Mesenteric fat pad (tissue), 1 donor: Measurements from ENCODE around the gene CUX1. TPM values are rescaled to one million over a fixed set of nuclear protein-coding genes. Genes with fewer than 3 reads are reported as not detected.
"Not testable (repeated sequence)": the region's sequence is repeated elsewhere in the genome, so short reads cannot be mapped to it uniquely, and the experiment has no call there.

Source experiments
- DNase-seq: peaks from one replicate; pipeline ENCODE4 v3.0.0-alpha.2; 2020; ENCODE audit warnings: low spot score
- total RNA-seq: library from RNA; stranded (reverse); fragmentation: NEBNext Ultra II Directional; extraction: Animal tissue kit (Norgen Biotek cat#: 25700); gene quantifications from one replicate; pipeline ENCODE4 v1.2.1, GENCODE V29; 2021
- donor health status: DM: yes; HTN: yes; CAD: no.

Gene CUX1
- total RNA-seq, 1 donor from 2014 or later = 115 TPM

DNA sequence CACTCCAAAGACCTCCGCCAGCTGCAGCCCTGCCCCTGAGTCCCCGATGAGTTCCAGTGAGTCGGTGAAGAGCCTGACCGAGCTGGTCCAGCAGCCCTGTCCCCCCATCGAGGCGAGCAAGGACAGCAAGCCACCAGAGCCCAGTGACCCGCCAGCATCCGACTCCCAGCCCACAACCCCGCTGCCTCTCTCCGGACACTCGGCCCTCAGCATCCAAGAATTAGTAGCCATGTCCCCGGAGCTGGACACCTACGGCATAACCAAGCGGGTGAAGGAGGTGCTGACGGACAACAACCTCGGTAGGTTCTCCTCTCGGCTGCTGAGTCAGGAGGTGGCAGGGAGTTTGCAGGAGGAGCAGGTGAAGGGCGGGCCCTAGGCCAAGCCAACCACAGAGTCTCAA, 409.9 kb downstream of the CUX1 start:
- DNase-seq = no peak

DNA sequence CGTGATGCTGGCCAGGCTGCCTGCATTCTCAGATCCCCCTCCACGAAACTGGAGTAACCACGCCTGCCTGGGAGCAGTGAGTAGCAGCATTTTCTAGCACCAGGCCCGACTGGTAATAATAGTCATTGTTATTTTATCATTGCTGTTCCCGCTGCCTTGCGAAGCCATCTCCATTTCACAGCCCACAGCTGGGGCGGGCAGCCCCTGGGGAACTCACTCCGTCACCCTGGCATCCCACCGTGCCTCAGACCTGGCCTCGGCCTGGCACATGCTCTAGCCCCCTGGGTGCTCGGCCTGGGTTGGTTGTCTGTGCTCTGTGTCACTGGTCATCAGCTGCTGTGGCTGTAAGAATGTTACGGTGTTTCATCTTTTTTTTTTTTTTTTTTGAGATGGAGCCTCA, 411.5 kb downstream of the CUX1 start:
- no peak for DNase-seq

DNA sequence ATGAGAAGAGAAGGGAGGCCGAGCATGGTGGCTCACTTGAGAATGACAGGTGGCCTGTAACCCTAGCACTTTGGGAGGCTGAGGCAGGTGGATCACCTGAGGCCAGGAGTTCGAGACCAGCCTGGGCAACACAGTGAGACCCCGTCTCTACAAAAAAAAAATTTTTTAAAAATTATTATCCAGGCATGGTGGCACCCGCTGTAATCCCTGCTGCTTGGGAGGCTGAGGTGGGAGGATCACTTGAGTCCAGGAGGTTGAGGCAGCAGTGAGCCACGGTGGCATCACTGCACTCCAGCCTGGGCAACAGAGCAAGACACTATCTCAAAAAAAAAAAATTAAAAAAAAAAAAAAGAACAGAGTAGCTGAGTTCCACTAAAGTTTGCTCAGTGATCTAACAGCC, 412.7 kb downstream of the CUX1 start:
- not testable (repeated sequence) for DNase-seq

DNA sequence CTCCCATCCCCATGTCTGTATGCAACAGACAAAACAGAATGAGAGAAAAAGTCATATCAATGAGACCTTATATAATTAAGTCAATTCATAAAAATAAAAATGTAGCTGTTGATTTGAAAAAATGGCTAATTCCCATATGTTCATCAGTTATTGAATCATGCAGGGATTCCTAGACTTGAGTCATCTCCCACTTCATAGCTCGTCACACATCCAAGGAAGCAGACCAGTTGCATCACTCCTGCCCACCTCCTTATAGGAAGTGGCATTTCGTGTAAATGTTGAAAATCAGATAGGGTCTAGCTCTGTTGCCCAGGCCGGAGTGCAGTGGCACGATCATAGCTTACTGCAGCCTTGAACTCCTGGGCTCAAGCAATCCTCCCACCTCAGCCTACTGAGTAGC, 413.2 kb downstream of the CUX1 start:
- no peak for DNase-seq

DNA sequence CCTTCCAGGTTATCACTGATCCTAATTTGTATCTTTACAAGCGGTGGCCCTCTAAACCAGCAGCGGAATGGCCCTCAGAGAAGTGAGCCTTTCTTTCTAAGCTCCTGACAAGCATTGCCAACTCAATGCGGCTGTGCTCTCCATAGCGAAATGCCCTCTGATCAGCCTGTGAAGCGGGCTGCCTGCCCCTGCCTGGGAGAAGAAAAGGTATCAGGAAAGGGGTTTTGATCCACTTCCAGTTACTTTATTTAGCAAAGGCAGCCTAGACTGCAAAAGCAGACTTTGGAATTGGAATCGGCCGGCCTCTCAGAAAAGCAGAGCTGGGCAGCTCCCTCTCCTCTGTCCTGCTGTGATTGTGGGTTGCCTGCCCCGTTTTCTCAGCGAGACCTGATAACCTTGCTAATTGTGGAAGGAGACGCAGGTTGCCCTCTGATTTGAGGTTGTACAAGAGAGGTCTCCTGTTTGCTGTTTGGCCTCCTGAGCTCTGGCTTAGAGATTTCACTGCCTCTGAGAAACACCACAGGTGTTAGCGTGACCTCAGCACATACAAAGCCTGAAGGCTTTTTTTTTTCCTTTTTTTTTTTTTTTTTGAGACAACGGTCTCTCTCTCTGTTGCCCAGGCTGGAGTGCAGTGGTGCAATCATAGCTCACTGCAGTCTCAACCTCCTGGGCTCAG, 415.3 kb downstream of the CUX1 start:
- no peak for DNase-seq

DNA sequence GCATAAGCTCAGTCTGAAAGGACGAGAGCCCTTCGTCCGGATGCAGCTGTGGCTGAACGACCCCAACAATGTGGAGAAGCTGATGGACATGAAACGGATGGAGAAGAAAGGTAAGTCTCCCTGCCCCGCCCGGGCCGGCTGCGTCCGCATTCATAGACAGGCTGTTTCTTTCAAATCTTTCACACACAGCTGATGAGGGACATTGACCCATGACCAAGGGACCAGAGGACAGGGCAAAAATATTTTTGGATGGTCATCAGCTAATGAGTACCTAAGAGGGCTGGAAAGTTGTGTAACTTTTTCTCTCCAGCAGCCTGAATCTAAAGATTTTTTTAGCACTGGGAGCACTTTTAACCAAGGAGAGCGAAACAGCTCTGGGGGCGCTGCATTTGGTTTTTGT, 416.7 kb downstream of the CUX1 start:
- no peak for DNase-seq

DNA sequence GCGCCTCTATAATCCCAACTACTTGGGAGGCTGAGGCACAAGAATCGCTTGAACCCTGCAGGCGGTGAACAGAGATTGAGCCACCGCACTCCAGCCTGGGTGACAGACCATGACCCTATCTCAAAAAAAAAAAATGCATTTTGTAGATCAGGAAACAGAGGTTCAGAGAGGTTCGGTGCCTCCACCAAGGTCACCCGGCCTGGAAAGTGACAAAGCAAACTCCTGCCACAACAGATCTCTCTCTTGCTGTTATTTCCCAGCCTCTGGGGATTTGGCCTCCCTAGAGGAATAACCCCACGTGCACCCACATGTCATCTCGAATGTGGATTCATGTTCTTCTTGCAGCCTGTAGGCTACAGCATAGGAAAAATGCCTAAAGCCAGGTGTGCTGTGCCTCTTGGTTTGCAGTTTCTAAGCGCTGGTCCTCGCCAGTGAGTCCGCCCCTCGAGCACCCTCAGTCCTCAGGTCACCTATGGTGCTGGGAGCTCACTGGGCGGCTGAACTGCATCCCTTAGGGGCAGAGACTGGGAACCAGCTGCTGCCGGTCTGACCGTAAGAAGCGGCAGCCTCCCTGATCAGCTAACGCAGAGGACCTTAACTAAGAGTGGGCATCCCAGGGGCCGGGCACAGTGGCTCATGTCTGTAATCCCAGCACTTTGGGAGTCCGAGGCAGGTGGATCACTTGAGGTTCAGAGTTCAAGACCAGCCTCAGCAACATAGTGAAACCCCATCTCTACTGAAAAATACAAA, 417.6 kb downstream of the CUX1 start:
- DNase-seq = no peak

DNA sequence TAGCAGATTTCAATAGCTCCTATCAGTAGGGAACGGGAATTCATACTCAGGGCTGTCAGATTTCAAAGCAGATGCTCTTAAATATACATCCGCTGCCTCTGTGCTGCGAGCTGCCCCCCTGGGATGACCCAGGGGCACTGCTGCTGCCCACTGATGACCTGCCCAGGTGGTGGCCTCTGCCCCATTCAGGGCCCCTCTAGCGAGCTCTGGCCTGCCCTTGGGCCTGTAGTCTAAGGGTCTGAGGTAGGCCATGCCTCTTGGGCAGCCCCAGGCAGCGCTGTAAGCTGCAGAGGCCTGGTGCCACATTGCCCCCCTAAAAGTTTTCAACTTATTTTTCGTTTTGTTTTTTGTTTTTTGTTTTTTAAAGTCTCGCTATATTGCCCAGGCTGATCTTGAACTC, 418.7 kb downstream of the CUX1 start:
- DNase-seq = no peak

DNA sequence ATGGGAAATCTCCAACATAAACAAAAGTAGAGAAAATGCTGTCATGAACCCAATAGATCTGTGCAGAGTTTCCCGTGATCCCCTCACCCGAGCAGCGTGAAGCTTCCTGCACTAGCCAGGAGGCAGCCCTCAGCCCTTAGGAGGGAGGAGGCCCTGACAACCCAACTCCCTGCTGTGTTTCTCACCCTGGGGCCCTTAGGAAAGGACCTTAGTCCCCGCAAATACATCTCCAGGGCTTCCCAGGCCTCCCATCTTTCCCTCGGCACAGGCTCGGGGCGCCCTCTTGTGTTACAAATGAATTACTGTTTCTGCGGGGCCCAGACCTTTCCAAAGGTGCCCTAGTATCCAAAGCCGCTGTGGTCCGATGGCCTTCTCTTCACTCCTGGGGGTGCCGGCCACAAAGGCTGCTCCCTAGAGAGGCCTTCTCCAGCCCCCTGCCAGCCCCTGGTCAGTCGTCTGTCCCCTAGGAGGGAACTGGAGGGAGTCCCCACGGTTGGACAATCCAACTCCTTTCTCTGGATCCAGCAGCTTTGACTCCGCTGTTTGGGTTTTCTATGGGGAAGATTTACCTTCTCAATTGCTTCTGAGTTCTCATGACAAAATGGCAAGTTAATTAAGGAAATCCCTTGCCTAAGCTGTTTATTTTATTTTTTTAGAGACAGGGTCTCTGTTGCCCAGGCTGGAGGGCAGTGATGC, 419.3 kb downstream of the CUX1 start:
- DNase-seq = no peak

DNA sequence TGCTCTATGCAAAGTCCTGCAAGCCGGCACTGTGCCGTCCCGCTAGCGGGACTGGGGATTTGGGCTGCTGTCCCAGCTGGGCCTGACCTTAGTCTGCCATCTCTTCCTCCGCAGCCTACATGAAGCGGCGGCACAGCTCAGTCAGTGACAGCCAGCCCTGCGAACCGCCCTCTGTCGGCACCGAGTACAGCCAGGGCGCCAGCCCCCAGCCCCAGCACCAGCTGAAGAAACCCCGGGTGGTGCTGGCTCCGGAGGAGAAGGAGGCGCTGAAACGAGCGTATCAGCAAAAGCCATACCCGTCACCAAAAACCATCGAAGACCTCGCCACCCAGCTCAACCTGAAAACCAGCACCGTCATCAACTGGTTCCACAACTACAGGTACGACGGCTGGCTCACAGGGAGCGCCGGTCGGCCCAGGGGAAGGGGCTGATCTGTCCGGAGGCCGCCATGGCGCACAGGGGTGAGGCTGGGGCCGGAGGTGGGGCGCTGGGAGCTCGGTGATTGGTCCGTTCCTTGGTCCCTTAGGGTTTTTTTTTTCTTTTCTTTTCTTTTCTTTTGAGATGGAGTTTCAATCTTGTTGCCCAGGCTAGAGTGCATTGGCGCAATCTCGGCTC, 421.9 kb downstream of the CUX1 start:
- no peak for DNase-seq

DNA sequence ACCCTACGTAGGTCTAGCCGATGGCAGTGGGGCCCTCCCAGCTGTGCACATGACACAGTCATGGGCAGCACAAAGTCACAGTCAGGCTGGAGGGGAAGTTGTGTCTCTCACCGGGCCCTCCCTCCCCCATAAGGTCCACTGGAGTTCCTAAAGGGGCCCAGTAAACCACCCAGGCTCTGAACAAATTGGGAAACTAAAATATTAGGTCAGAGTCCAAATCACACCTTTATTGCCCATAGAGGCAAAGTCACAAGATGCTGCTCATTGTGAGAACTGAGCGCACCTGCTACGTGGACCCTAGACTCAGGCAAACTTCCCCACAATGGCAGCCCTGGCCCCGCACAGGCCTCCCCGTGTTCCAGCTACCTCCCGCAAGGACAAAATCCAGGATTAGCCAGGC, 424.0 kb downstream of the CUX1 start:
- no peak for DNase-seq

DNA sequence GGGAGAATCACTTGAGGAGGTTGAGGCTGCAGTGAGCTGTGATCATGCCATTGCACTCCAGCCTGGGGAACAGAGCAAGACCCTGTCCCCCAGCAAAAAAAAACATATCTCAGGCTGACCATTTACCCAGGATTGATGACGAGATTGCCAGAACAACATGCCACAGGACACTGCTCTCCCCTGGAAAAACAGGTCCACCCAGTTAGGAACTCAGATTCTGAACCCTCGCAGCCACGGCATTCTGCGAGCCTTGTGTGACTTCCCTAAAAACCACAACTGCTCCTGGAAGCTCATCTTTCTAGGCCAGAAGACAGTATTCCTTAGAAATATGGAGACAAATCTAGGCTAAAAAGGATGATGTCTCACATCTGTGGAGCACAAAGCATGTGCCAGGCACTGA, 427.2 kb downstream of the CUX1 start:
- no peak for DNase-seq

DNA sequence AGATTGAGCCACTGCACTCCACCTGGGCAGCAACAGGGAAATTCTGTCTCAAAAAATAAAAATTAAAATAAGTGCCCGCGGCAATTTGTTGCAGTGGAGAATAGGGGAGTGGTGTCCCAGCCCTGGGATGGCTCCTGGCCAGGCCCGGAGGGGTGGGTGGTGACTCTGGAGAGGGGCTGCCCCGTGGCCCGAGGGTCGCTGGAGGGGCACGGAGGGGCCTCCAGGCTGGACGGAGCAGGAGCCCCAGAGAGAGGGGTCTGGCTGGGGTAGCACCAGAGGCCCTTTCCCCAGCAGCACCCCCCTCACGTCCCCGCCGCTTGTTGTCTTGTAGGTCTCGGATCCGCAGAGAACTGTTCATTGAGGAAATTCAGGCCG, 430.6 kb downstream of the CUX1 start:
- no peak for DNase-seq

DNA sequence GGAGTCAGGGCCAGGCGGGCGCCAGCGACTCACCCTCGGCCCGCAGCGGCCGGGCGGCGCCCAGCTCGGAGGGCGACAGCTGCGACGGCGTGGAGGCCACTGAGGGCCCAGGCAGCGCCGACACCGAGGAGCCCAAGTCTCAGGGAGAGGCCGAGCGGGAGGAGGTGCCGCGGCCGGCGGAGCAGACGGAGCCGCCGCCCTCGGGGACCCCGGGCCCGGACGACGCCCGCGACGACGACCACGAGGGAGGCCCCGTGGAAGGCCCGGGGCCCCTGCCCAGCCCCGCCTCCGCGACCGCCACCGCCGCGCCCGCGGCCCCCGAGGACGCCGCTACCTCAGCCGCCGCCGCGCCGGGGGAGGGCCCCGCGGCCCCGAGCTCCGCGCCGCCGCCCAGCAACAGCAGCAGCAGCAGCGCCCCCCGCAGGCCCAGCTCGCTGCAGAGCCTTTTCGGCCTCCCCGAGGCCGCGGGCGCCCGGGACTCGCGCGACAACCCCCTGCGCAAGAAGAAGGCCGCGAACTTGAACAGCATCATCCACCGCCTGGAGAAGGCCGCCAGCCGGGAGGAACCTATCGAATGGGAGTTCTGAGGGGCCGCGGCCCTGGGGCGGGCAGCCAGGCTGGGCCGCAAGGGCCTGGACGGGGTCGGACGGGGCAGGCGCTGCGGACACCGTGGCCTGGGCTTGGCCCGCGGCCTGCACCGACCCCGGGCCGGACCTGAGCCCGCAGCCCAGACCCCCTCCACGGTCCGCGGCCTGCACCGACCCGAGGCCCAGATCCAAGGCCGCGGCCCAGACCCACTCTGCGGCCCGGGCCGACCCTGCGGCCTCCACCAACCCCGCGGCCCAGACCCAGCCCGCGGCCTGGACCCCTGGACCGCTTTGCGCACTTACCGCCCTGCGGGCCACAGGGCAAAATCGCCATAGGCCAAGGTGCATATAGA, 431.3 kb downstream of the CUX1 start:
- DNase-seq = no peak

DNA sequence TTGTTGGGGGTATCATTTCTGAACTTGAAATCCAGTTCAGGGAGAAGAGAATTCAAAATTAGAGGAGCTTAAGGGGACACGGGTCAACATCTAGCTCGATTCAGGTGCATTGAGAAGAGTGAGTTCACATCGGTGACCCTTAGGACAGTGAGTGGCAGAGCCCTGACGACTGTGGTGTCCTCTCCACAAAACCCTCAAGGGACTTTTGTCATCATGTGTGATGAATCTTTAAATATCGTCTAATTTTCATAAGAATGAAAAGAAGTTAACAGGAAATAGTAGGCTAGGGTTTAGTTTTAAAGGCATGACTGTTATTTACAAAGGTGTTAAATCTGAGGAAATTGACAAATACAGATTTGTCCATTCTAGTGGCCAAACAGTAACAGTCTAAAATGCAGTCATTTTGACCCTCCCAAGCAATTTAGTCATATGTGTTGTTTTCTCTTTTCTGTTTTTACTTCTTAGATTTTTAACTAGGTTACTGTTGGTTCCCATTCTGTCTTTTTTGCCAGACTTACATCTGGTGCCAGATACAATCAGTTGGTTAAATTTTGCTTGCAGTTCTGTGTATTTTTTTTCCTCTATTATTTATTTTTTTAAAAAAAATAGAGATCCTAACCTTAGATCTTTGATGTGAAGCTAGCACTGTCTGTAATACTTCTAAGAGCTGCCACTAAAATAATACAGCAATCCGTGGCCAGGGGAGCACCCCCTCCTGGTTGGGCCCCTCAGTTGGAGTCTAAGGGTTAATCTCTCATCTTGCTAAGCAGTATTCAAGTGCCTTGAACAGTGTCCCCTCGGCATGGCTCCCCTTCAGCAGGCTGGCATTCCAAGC, 434.3 kb downstream of the CUX1 start:
- no peak for DNase-seq

DNA sequence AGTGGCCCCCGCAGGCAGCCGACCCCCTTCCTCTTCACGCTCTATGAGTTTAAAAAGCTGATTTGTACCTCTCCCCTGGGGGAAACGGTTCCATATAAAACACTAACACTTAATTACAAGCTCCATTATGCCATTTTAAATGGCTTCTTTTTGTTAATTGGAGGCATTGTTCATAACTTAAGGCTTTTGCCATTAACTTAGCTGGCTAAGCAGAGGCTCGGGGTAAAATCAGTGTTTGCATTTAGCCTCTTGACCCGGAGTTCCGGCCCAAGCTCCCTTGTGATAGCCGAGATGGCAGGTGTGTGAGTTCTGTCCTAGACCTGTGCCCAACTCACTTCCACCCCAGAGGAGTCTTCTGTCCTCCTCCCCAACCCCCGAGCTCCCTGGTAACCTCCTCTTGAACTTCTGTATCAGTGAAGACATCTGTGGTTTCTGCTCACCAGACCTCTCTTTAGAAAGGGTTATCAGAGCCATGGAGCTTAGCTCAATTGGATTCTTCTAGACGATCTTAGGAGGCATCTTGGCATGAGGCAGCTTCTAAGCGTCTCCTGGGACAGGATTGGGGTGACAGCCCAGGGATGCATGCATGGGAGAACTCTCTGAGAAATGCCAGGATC, 435.0 kb downstream of the CUX1 start:
- no peak for DNase-seq

DNA sequence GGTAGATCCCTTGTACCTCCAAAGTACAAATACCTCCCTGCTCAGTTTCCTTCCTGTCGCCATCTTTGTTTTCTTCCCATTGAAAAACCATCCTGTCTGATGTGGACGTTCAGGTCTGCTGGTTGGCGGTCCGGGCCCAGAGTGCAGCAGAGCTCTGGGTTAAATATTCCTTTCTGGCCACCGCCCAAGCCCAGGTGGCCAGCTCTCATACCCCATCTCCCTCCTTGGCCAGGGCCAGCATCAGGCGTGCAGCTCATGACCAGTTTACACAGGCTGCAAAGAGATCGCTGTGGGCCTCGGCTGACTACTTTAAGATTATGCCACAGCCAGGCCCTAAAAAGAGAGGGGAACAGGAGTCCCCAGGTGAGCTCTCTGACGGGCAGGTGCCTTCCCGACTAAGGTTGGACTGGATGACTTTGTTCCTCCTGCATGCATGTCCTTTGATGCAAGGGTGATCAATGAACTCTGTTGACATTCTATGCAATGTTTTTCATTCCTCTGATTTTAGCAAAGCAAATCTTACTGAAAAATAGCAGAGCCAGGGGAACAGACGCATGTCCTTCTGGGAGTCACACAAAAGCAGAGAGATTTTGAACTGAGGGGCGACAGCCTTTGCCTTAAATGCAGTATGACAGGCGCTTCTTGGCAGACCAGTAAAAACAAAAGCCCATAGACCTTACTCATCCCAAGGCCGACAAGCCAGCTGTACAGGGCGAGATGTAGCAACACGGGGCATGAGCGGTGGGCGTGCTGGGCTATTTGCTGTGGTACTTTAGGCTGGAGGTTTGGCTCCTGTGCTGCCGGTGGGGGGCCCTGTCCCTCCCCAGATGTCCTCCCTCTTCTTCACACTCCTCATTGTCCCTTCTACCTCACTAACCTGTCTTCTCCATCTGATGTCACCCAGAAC, 435.9 kb downstream of the CUX1 start:
- no peak for DNase-seq

DNA sequence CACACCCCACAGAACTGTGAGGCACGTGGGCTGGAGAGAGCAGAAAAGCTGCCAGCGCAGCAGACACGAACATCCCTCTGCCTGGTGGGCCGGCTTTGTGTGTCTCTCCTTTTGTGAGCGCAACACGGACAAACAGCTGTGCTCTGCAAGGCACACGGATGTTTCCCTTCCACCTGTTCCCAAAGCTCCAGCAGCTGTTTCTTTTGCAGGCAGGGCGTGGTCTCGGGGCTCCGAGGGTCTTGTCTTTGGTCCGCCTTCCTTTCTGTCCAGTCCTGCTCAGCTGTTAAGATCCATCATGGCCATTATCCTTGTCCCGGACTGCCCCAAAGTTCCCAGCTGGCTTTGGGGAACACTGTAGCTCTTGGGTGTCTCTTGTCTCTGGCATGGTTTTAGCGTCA, 436.5 kb downstream of the CUX1 start:
- DNase-seq = no peak

DNA sequence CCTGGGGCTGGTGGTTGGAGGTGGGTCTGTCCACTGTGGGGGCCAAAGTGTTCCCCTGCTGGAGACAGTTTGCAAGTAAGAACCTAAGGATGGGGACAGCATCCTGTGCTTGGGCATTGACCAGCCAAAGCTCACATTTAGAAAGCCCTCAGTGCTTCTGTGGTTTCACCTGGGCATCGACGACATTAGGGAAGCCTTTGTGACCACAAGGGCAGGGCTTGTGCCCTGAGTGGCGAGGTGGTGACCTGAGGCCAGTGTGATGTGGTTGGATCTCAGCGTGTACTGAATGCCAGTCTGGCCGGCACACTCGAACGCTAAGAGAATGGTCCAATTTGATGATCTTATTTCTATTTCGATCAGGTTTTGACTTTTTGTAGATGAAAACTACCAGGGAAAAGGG, 437.1 kb downstream of the CUX1 start:
- no peak for DNase-seq
